ENCODE results near the gene DIS3L2. TPM values are rescaled to one million over a fixed set of nuclear protein-coding genes. Genes with fewer than 3 reads are reported as not detected.

The DIS3L2 gene
- total RNA-seq, 4 donors from 2014 or later = 40.6 to 105 (median 43.9) TPM

GRCh38 chr2:231919341-231920035, 42.0 kb upstream of the DIS3L2 start:
- Histone ChIP-seq H3K4me1 (peaks cover 2% of the 10 kb centered on the region), H3K4me3 (no peak overlapping the region), H3K27ac (no peak overlapping the region), H3K9me3 (no peaks in the 10 kb centered on the region), H3K27me3 (peaks cover 29% of the 10 kb centered on the region), H3K36me3 (no peaks in the 10 kb centered on the region)
- DNase-seq (ENCODE audit: low spot score in 2 of 2) = no peak
- TF ChIP-seq POLR2AphosphoS5 (IDR thresholded peaks at IDR 0.05) = no peak
- TF ChIP-seq, protein P1, sequence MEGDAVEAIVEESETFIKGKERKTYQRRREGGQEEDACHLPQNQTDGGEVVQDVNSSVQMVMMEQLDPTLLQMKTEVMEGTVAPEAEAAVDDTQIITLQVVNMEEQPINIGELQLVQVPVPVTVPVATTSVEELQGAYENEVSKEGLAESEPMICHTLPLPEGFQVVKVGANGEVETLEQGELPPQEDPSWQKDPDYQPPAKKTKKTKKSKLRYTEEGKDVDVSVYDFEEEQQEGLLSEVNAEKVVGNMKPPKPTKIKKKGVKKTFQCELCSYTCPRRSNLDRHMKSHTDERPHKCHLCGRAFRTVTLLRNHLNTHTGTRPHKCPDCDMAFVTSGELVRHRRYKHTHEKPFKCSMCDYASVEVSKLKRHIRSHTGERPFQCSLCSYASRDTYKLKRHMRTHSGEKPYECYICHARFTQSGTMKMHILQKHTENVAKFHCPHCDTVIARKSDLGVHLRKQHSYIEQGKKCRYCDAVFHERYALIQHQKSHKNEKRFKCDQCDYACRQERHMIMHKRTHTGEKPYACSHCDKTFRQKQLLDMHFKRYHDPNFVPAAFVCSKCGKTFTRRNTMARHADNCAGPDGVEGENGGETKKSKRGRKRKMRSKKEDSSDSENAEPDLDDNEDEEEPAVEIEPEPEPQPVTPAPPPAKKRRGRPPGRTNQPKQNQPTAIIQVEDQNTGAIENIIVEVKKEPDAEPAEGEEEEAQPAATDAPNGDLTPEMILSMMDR (IDR thresholded peaks at IDR 0.05) = no peak
- no peak for TF ChIP-seq EP300 (IDR thresholded peaks at IDR 0.05)
- WGBS = 91% methylated on average over 10 of the region's 15 CpGs

- WGBS = 83% methylated on average over 3 of the region's 3 CpGs
- TF ChIP-seq POLR2A (IDR thresholded peaks at IDR 0.05) = no peak
- no peak for TF ChIP-seq EP300 (IDR thresholded peaks at IDR 0.05)
- no peak for TF ChIP-seq POLR2AphosphoS5 (IDR thresholded peaks at IDR 0.05)
- TF ChIP-seq, protein P1 (IDR thresholded peaks at IDR 0.05) = no peak
Measured at GRCh38 chr2:231920366-231920765, 41.1 kb upstream of the DIS3L2 start.

DNA sequence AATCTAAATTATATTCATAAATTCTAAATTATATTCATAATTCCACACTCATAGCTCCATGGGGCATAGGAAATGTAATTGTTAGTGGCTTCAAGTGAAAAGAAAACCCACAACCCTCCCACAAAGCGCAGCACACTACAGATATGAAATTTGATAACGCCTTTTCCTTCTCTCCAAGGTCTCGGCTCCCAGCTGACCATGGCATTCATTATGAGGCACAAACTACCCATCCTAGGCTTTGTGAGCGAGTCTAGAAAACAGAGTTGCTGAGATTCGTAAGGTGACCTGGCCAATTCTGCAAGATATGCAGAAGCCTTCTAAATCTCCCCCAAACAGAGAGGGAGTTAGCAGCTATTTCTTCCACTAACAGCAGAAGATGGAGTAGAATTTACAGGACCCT, 40.7 kb upstream of the DIS3L2 start:
- peaks cover 13% of the 10 kb centered on the region for H3K4me1 ChIP-seq
- TF ChIP-seq POLR2AphosphoS5 (IDR thresholded peaks at IDR 0.05) (no peak), EP300 (IDR thresholded peaks at IDR 0.05) (no peak), POLR2A (IDR thresholded peaks at IDR 0.05) (no peak)
- TF ChIP-seq, protein P1 (IDR thresholded peaks at IDR 0.05) = no peak
- H3K36me3 ChIP-seq = no peaks in the 10 kb centered on the region
- H3K27ac ChIP-seq = no peak overlapping the region
- DNase-seq (ENCODE audit: low spot score in 2 of 2) = no peak
- peaks cover 41% of the 10 kb centered on the region for H3K27me3 ChIP-seq
- no peak overlapping the region for H3K4me3 ChIP-seq
- WGBS = 81% methylated on average over 5 of the region's 5 CpGs
- H3K9me3 ChIP-seq = no peaks in the 10 kb centered on the region

More at GRCh38 chr2:231920366-231920765, 41.1 kb upstream of the DIS3L2 start:
- H3K27me3 ChIP-seq = peaks cover 36% of the 10 kb centered on the region
- no peaks in the 10 kb centered on the region for H3K36me3 ChIP-seq
- no peak overlapping the region for H3K4me3 ChIP-seq
- peaks cover 9% of the 10 kb centered on the region for H3K4me1 ChIP-seq
- H3K9me3 ChIP-seq = no peaks in the 10 kb centered on the region
- no peak overlapping the region for H3K27ac ChIP-seq
- no peak for DNase-seq (ENCODE audit: low spot score in 2 of 2)

GRCh38 chr2:231922311-231923009, 39.1 kb upstream of the DIS3L2 start:
- no peak for TF ChIP-seq POLR2A (IDR thresholded peaks at IDR 0.05)
- TF ChIP-seq, protein P1 (IDR thresholded peaks at IDR 0.05) = no peak
- TF ChIP-seq POLR2AphosphoS5 (IDR thresholded peaks at IDR 0.05) = no peak
- no peak for TF ChIP-seq EP300 (IDR thresholded peaks at IDR 0.05)
- DNase-seq (ENCODE audit: low spot score in 2 of 2) = no peak
- WGBS = 78% methylated on average over 13 of the region's 15 CpGs
- no peak overlapping the region for H3K4me3 ChIP-seq
- H3K4me1 ChIP-seq = peaks cover 26% of the 10 kb centered on the region
- H3K27ac ChIP-seq = no peak overlapping the region
- peaks cover 57% of the 10 kb centered on the region for H3K27me3 ChIP-seq
- no peaks in the 10 kb centered on the region for H3K9me3 ChIP-seq
- no peaks in the 10 kb centered on the region for H3K36me3 ChIP-seq

DNA sequence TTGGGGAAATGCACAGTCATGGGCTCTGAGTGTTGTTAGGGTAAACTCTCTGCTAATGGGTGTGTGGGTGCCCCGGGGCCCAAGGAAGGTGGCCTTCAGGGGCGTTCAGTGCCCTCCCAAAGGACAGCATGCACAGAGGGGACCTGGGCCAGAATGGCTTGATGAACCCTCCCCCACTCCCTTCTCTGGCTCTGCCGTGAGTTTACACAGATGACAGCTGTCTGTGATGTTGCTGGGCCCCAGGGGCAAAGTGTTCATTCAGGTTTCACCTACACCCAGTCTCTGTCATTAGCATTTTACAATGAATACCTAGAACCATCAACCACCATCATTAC, 38.5 kb upstream of the DIS3L2 start:
- TF ChIP-seq, protein P1 (IDR thresholded peaks at IDR 0.05) = no peak
- TF ChIP-seq POLR2AphosphoS5 (IDR thresholded peaks at IDR 0.05) (no peak), POLR2A (IDR thresholded peaks at IDR 0.05) (no peak), EP300 (IDR thresholded peaks at IDR 0.05) (no peak)
- Histone ChIP-seq H3K4me3 (no peak overlapping the region), H3K9me3 (no peaks in the 10 kb centered on the region), H3K27me3 (peaks cover 58% of the 10 kb centered on the region), H3K4me1 (peaks cover 25% of the 10 kb centered on the region), H3K27ac (no peak overlapping the region), H3K36me3 (no peaks in the 10 kb centered on the region)
- no peak for DNase-seq (ENCODE audit: low spot score in 2 of 2)
- WGBS = 60% methylated on average over 2 of the region's 3 CpGs
